Karpas-422 (cell line): Measurements from ENCODE around the gene ITGA11. TPM values are rescaled to one million over a fixed set of nuclear protein-coding genes. Genes with fewer than 3 reads are reported as not detected.

Experiments
- DNase-seq: peaks from one replicate; pipeline ENCODE4 v3.0.0-alpha.2; 2015
- H2AFZ ChIP-seq: fragments of 200-600 bp; sonication (generic); 2 replicates; pipeline ENCODE4 v1.6.1; 2014; ENCODE audit warnings: antibody characterized with exemption, low read length, mixed read lengths
- H3K27ac ChIP-seq: fragments of 200-600 bp; sonication (generic); 2 replicates; pipeline ENCODE4 v1.5.1; 2014; ENCODE audit warnings: mild to moderate bottlenecking, low read length, moderate library complexity
- H3K27me3 ChIP-seq: fragments of 200-600 bp; sonication (generic); 2 replicates; pipeline ENCODE4 v1.6.1; 2014; ENCODE audit warnings: low read length, mixed read lengths
- H3K36me3 ChIP-seq: fragments of 200-600 bp; sonication (generic); 2 replicates; pipeline ENCODE4 v1.6.1; 2014; ENCODE audit warnings: low read length, mixed read lengths; ENCODE audit not compliant: insufficient read depth
- H3K4me1 ChIP-seq: fragments of 200-600 bp; sonication (generic); 2 replicates; pipeline ENCODE4 v1.6.1; 2014; ENCODE audit warnings: mild to moderate bottlenecking, low read length, mixed read lengths
- H3K4me2 ChIP-seq: fragments of 200-600 bp; sonication (generic); 2 replicates; pipeline ENCODE4 v1.6.1; 2014; ENCODE audit warnings: low read length, low read depth, mild to moderate bottlenecking; ENCODE audit not compliant: poor library complexity, severe bottlenecking
- H3K4me3 ChIP-seq: fragments of 200-600 bp; sonication (generic); 2 replicates; pipeline ENCODE4 v1.5.1; 2014; ENCODE audit warnings: mild to moderate bottlenecking, antibody characterized with exemption, low read length, mixed read lengths
- H3K79me2 ChIP-seq: fragments of 200-600 bp; sonication (generic); 2 replicates; pipeline ENCODE4 v1.6.1; 2014; ENCODE audit warnings: mild to moderate bottlenecking, low read length, mixed read lengths
- H3K9ac ChIP-seq: fragments of 200-600 bp; sonication (generic); 2 replicates; pipeline ENCODE4 v1.6.0; 2014; ENCODE audit warnings: low read length
- H3K9me2 ChIP-seq: fragments of 200-600 bp; sonication (generic), shearing (Covaris generic); replicated peaks from 2 replicates; pipeline ENCODE4 v1.6.0; 2014; ENCODE audit warnings: mild to moderate bottlenecking, low read length, moderate library complexity; ENCODE audit not compliant: insufficient read depth
- H3K9me3 ChIP-seq: fragments of 300-700, 200-600 bp; sonication (generic); 2 replicates; pipeline ENCODE4 v1.6.1; 2014; ENCODE audit warnings: low read length, mixed read lengths
- H4K20me1 ChIP-seq: fragments of 200-600 bp; sonication (generic); 2 replicates; pipeline ENCODE4 v1.6.1; 2014; ENCODE audit warnings: mild to moderate bottlenecking, antibody characterized with exemption, low read length, low read depth; ENCODE audit not compliant: insufficient read depth
- total RNA-seq: library from RNA; depleted of rRNA; stranded (reverse); fragments of >200 nt; shearing (Covaris generic); gene quantifications from 2 replicates; pipeline ENCODE4 v1.2.3, GENCODE V29; 2014; ENCODE audit warnings: low replicate concordance

The ITGA11 gene
- total RNA-seq, 1 experiment from 2014 or later: not detected

DNA sequence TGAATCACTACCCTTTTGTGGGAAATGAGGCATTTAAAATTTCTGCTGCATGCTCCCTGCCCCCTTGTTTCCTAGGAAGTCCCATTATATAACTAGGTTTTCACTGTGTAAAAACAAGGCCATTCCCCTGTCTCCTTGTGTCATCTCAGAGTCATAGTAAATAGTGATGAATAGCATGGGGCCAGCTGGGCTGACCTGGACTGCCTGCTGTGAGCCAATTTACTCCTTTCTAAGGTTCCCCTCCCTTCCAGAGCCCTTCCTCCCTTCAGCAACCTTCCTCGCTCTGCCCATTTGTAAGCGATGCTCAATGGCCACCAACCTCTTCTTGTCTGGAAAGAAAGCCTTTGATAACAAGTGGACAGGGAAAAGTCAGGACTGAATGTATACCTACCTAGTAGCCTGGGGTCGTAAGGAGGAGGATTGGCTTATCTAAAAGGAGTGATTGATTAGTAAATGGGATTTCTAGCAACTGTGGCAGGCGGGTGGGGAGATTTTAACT, 11.7 kb downstream of the ITGA11 start:
- no peak overlapping the region for H2AFZ ChIP-seq
- no peak overlapping the region for H3K27ac ChIP-seq
- no peak for DNase-seq
- no peak overlapping the region for H3K4me2 ChIP-seq
- no peaks in the 10 kb centered on the region for H3K9me2 ChIP-seq
- no peak overlapping the region for H3K4me3 ChIP-seq
- no peaks in the 10 kb centered on the region for H3K79me2 ChIP-seq
- no peaks in the 10 kb centered on the region for H3K27me3 ChIP-seq
- no peaks in the 10 kb centered on the region for H3K4me1 ChIP-seq
- H3K36me3 ChIP-seq: no peaks in the 10 kb centered on the region
- no peak overlapping the region for H3K9ac ChIP-seq
- H4K20me1 ChIP-seq: 0 out of 2 replicates have a peak, but pooled peaks cover 4% of the 10 kb centered on the region
- no peaks in the 10 kb centered on the region for H3K9me3 ChIP-seq

DNA sequence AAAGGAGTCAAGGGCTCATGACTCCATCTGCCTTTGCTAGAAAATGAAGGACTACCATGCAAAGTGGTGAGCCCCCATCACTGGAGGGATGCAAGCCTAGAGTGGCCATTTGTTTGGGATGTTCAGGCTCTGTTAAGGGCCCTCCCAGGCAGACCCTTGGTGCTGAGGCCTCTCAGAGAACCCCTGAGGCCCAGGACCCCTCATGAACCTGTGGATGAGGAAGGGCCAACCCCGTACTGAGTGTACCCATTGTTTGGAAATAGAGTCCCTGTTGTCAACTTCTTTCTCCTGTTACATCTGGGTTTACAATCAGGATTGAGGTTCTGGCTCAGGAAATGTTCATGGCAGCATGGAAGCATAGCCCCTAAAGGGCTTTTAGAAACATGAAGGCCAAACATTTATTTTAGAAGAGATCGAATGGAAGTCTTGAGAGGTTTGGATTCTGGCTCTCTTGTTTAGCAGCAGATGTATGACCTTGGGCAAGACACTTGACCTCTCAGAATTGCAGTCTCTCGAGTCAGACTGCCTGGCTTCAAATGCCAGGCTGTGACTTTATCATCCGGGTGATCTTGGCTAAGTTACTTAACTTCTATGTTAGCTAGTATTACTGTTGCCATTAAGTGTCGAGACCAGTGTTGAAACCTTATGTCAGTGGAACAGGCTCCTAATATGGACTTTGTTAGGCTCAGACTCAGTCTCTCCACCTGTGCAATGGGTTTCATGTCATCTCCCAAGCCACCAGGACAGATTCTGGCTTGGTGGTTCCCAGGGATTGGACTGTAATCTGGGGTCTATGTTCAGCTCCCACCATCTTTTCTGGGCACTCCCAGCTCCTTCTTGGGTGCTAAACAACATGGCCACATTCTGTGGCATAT, 12.4 kb downstream of the ITGA11 start:
- Histone ChIP-seq H3K27me3 (no peaks in the 10 kb centered on the region), H3K9me2 (no peaks in the 10 kb centered on the region), H3K79me2 (no peaks in the 10 kb centered on the region), H3K9ac (no peak overlapping the region), H3K4me1 (no peaks in the 10 kb centered on the region), H3K27ac (no peak overlapping the region), H3K36me3 (no peaks in the 10 kb centered on the region), H3K9me3 (no peaks in the 10 kb centered on the region), H4K20me1 (0 out of 2 replicates have a peak, but pooled peaks cover 4% of the 10 kb centered on the region), H2AFZ (no peak overlapping the region), H3K4me2 (no peak overlapping the region), H3K4me3 (no peak overlapping the region)
- DNase-seq: peak; percentile 29

DNA sequence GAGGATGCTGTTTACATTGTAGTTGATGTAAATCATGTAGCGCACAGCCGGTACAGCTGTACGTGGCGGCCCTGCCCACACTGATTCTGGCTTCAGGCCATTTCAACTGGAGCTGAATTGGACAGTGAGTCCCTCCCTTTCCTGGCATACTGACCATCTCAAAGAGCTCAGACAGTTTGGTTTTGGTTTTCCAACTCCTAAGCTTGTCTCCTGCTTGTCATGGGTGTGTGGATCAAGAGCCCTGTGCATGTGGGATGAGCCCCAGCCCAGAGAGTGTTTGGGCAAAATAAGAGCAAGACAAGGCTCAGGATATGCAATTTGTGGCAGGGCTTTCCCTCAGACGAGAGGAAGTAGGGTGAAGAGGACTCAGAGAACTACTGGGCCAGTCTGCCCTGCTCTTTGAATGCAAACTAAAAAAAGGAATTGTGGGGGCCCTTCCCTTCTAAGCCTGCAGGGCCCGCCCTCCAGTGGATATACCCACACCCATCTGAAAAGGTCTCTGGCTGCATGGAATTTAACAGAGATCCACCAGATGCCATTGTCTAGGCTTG, 13.3 kb downstream of the ITGA11 start:
- Histone ChIP-seq H3K4me2 (no peak overlapping the region), H3K4me1 (no peaks in the 10 kb centered on the region)

DNA sequence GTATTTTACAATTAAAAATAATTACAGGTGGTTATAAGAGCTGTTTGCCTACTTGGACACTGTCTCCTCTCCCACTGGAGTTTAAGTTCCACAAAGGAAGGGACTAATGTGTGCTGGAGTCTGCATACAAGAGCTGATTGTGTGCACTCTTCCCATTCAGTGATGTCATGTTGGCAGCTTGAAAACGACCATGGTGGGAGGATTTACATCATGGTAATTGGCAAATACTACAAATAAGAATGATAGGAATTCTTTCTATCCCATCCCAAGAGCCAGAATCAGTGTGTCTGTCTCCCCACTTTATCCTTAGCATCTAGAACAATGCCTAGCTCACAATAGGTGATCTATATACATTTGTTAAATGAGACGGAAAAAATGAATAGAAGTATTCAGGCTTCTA, 14.1 kb downstream of the ITGA11 start:
- H3K4me3 ChIP-seq: no peak overlapping the region
- no peak overlapping the region for H3K4me2 ChIP-seq
- DNase-seq: no peak

More for the DNA sequence above, 13.3 kb downstream of the ITGA11 start:
- Histone ChIP-seq H3K9me2 (no peaks in the 10 kb centered on the region), H3K9ac (no peak overlapping the region), H3K27me3 (no peaks in the 10 kb centered on the region), H3K79me2 (no peaks in the 10 kb centered on the region), H3K27ac (no peak overlapping the region), H3K36me3 (no peaks in the 10 kb centered on the region), H4K20me1 (0 out of 2 replicates have a peak, but pooled peaks cover 4% of the 10 kb centered on the region), H3K4me3 (no peak overlapping the region), H2AFZ (no peak overlapping the region), H3K9me3 (no peaks in the 10 kb centered on the region)
- DNase-seq: no peak

DNA sequence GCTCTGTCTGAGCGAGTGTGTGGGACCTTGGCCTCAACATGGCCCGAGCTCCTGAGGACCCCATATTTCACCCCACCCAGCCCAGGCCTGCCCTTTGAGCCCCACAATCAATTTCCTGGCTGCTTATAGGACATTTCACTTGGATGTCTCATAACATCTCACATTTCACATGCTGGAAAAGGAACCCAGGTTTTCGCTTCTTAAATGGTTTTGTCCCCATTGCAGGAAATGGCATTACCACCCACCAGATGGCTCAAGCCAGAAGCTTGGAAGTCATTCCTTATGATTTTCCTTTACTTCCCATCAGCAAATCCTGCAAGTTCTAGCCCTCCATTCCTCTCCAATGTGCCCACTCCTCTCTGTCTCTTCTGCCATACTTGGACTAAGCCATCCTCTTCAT, 14.9 kb downstream of the ITGA11 start:
- DNase-seq: no peak
- Histone ChIP-seq H3K27ac (no peak overlapping the region), H3K79me2 (no peaks in the 10 kb centered on the region), H3K36me3 (no peaks in the 10 kb centered on the region), H3K27me3 (no peaks in the 10 kb centered on the region), H3K9me2 (no peaks in the 10 kb centered on the region), H2AFZ (no peak overlapping the region), H3K9me3 (no peaks in the 10 kb centered on the region), H4K20me1 (0 out of 2 replicates have a peak, but pooled peaks cover 4% of the 10 kb centered on the region), H3K4me1 (no peaks in the 10 kb centered on the region), H3K9ac (no peak overlapping the region), H3K4me3 (no peak overlapping the region), H3K4me2 (no peak overlapping the region)

More for the DNA sequence above, 14.1 kb downstream of the ITGA11 start:
- Histone ChIP-seq H4K20me1 (0 out of 2 replicates have a peak, but pooled peaks cover 4% of the 10 kb centered on the region), H3K79me2 (no peaks in the 10 kb centered on the region), H3K9me2 (no peaks in the 10 kb centered on the region), H3K9ac (no peak overlapping the region), H3K27ac (no peak overlapping the region), H3K27me3 (no peaks in the 10 kb centered on the region), H3K9me3 (no peaks in the 10 kb centered on the region), H3K4me1 (no peaks in the 10 kb centered on the region), H2AFZ (no peak overlapping the region), H3K36me3 (no peaks in the 10 kb centered on the region)

DNA sequence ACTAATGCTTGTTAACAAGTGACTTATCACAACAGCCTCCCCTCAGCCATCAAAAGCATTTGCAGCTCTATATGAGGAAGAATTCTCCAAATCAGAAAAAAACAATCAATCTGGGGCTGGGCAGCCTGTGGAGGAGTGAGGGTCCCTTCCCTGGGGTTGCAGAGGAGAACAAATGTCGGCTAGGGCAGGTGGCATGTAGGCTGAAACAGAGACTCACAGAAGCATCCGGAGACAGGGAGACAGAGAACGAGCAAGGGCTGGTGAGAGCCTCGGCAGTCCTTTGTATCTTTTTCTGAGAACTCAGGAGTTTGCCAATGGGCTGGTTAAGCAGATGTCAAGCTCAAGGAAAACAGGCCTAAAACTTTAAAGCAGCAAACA, 15.8 kb downstream of the ITGA11 start:
- Histone ChIP-seq H3K4me1 (no peaks in the 10 kb centered on the region), H2AFZ (no peak overlapping the region), H3K9me2 (no peaks in the 10 kb centered on the region), H3K27me3 (no peaks in the 10 kb centered on the region), H3K79me2 (no peaks in the 10 kb centered on the region), H3K4me3 (no peak overlapping the region), H3K36me3 (no peaks in the 10 kb centered on the region), H3K27ac (no peak overlapping the region), H3K4me2 (no peak overlapping the region), H3K9me3 (no peaks in the 10 kb centered on the region), H3K9ac (no peak overlapping the region), H4K20me1 (0 out of 2 replicates have a peak, but pooled peaks cover 4% of the 10 kb centered on the region)
- DNase-seq: no peak

DNA sequence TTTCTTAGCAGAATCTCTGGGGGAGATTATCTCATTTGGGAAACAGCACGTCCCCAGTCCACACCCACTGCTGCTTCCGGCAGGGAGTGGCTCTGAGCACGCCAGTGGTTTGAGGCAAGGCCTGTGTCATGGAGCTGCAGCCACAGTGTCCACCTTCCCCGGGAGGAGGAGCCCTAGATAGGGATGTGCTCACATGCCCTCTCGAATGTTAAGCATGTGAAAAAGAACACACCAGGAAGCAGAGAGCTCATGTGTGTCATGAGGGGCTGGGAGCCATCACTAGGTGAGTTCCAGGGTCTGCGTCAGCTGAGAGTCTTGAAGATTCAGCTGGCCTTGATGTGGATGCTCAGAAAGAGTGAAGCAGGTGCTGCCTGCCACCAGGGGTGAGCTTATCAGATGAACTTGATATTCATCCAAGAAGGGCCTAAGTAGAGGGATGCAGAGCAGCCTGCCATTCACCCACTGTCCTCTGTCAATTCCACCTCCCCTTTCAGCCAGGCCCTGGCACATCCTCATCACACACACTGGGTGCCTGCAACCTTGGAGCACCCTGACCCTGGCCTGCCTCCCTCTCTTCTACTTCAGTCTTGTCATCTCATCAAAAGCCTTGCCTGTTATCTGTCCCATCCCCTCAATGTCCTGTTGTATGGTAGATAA, 16.3 kb downstream of the ITGA11 start:
- H3K9ac ChIP-seq: no peak overlapping the region
- H3K4me1 ChIP-seq: no peaks in the 10 kb centered on the region
- H2AFZ ChIP-seq: no peak overlapping the region
- no peak overlapping the region for H3K4me3 ChIP-seq
- H3K36me3 ChIP-seq: no peaks in the 10 kb centered on the region
- no peaks in the 10 kb centered on the region for H3K9me3 ChIP-seq
- peak; percentile 29 for DNase-seq
- no peak overlapping the region for H3K4me2 ChIP-seq
- no peaks in the 10 kb centered on the region for H3K79me2 ChIP-seq
- H3K27me3 ChIP-seq: no peaks in the 10 kb centered on the region
- H4K20me1 ChIP-seq: 0 out of 2 replicates have a peak, but pooled peaks cover 4% of the 10 kb centered on the region
- H3K9me2 ChIP-seq: no peaks in the 10 kb centered on the region
- no peak overlapping the region for H3K27ac ChIP-seq

DNA sequence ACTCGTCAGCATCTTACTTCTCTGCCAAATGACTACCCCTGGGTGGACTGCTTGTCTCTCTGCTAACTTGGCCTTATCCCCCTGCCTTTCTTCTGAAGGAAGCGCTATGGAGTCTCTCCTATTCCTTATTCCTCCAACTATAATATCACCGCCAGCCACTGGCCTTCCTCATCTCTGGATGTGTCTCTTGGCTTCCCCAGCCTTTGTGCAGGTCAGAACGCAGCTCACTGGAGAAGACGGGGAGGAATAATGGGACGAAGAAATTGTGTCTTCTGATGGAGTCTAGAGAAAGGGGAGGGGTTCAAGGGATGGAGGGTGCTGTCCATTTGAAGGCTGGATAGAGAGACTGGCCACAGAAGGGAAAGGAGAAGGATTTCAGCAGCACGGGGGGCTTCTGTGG, 16.9 kb downstream of the ITGA11 start:
- Histone ChIP-seq H3K27ac (no peak overlapping the region), H3K9ac (no peak overlapping the region), H2AFZ (no peak overlapping the region), H3K4me2 (no peak overlapping the region), H3K4me1 (no peaks in the 10 kb centered on the region), H4K20me1 (0 out of 2 replicates have a peak, but pooled peaks cover 4% of the 10 kb centered on the region), H3K9me3 (no peaks in the 10 kb centered on the region), H3K9me2 (no peaks in the 10 kb centered on the region), H3K27me3 (no peaks in the 10 kb centered on the region), H3K4me3 (no peak overlapping the region), H3K79me2 (no peaks in the 10 kb centered on the region), H3K36me3 (no peaks in the 10 kb centered on the region)
- DNase-seq: no peak
